Astrocyte (in vitro differentiated cells and primary cell): ENCODE data around the gene NEK6. TPM values are rescaled to one million over a fixed set of nuclear protein-coding genes. Genes with fewer than 3 reads are reported as not detected.
A peak's percentile ranks its signal among the peaks of the same experiment; 100 is the strongest.

Experiments
- DNase-seq: peaks from one replicate; pipeline ENCODE4 v3.0.0-alpha.2; 2010; ENCODE audit warnings: low read depth
- FAIRE-seq: peaks from 2 replicates; lab custom pipeline; 2011; peaks lifted over from hg19 to GRCh38; lab: Jason Lieb, UNC
- H2AFZ ChIP-seq: 2 replicates; pipeline ENCODE4 v1.6.0; 2012; ENCODE audit warnings: low read depth, low read length, inconsistent platforms
- H3K27ac ChIP-seq: 2 replicates; pipeline ENCODE4 v1.5.1; 2011; ENCODE audit warnings: low read depth, low read length, inconsistent platforms
- H3K27me3 ChIP-seq: 2 replicates; pipeline ENCODE4 v1.6.0; 2011; ENCODE audit warnings: low read length, inconsistent platforms; ENCODE audit not compliant: insufficient read depth
- H3K36me3 ChIP-seq: 2 replicates; pipeline ENCODE4 v1.5.1; 2011; ENCODE audit warnings: low read length, inconsistent platforms; ENCODE audit not compliant: insufficient read depth
- H3K4me1 ChIP-seq: 2 replicates; pipeline ENCODE4 v1.5.1; 2011; ENCODE audit warnings: low read length, inconsistent platforms; ENCODE audit not compliant: insufficient read depth
- H3K4me2 ChIP-seq: 2 replicates; pipeline ENCODE4 v1.6.0; 2012; ENCODE audit warnings: low read length, inconsistent platforms
- H3K4me3 ChIP-seq: 2 replicates; pipeline ENCODE4 v1.5.1; 2011; ENCODE audit warnings: low read depth, mild to moderate bottlenecking, low read length, inconsistent platforms; ENCODE audit not compliant: insufficient read depth
- H3K79me2 ChIP-seq: 2 replicates; pipeline ENCODE4 v1.6.0; 2012; ENCODE audit warnings: mild to moderate bottlenecking, low read length, inconsistent platforms; ENCODE audit not compliant: insufficient read depth
- H3K9ac ChIP-seq: 2 replicates; pipeline ENCODE4 v1.6.0; 2012; ENCODE audit warnings: mild to moderate bottlenecking, low read length, inconsistent platforms
- H3K9me3 ChIP-seq: 2 replicates; pipeline ENCODE4 v1.5.1; 2012; ENCODE audit warnings: low read depth, mild to moderate bottlenecking, low read length, inconsistent platforms; ENCODE audit not compliant: insufficient read depth
- H4K20me1 ChIP-seq: 2 replicates; pipeline ENCODE4 v1.6.0; 2012; ENCODE audit warnings: low read length, inconsistent platforms; ENCODE audit not compliant: insufficient read depth
- H3K27ac Mint-ChIP-seq: one replicate; pipeline ENCODE4 v1.8.0; 2021; ENCODE audit warnings: mild to moderate bottlenecking, mixed read lengths; ENCODE audit not compliant: unreplicated experiment
- H3K27me3 Mint-ChIP-seq: one replicate; pipeline ENCODE4 v1.8.0; 2021; ENCODE audit warnings: low read depth, mixed read lengths; ENCODE audit not compliant: unreplicated experiment
- H3K36me3 Mint-ChIP-seq: one replicate; pipeline ENCODE4 v1.8.0; 2021; ENCODE audit warnings: low read depth, mixed read lengths; ENCODE audit not compliant: unreplicated experiment
- H3K4me1 Mint-ChIP-seq: one replicate; pipeline ENCODE4 v1.8.0; 2021; ENCODE audit warnings: low read depth, mixed read lengths; ENCODE audit not compliant: unreplicated experiment
- H3K4me3 Mint-ChIP-seq: one replicate; pipeline ENCODE4 v1.8.0; 2021; ENCODE audit warnings: mild to moderate bottlenecking, moderate library complexity, mixed read lengths; ENCODE audit not compliant: unreplicated experiment
- H3K9me3 Mint-ChIP-seq: one replicate; pipeline ENCODE4 v1.8.0; 2021; ENCODE audit warnings: mild to moderate bottlenecking, mixed read lengths; ENCODE audit not compliant: unreplicated experiment
- EZH2 ChIP-seq: IDR thresholded peaks from 2 replicates; pipeline ENCODE4 v1.6.1; 2012; ENCODE audit warnings: mild to moderate bottlenecking, low read length, inconsistent platforms; ENCODE audit not compliant: insufficient read depth
- total RNA-seq: library from RNA; stranded (reverse); gene quantifications from 2 replicates; pipeline ENCODE4 v1.2.1, GENCODE V29; 2021
- TF ChIP-seq, protein P1 (sequence below): IDR thresholded peaks from 2 replicates; pipeline ENCODE4 v1.5.1; 2011; ENCODE audit warnings: low read depth, mild to moderate bottlenecking, inconsistent platforms, low read length, moderate library complexity; ENCODE audit not compliant: insufficient read depth

The NEK6 gene
- total RNA-seq, 1 donor from 2014 or later, result 76.8 TPM

DNA sequence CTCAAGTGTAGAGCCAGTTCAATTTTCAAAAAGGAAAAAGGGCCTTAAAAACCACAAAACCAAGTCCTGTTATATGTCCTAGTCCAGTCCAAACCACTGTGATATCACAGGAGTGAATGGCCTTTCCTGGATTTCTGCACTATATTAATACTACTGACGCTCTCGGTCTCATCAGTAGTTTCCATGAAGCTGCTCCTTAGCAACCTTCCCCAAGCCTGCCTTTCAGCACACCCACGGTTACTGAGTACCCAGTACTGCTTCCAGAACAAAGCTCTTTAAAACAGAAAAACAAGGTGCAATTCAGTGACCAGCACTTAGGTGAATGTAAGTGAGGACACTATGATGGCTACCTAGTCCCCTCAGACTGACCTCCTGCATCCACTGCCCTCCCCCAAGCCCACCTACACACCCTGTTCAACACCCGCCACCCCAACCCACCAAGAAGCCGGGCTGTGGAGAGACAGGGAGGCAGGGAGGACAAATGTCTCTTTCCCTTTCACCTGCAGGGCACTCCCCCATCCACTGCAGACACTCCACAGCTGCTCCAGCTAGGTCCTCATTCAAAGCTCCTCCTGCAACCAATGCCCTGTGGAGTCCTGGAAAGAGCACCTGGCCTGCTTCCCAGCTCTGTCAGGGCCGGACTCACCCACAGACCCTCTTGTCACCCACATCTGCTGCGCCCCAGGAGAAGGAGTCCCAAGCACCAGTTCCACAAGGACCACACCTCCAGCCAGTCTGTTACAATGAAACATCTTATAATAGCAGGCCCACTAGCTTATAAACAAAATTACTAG is 131.6 kb downstream of the NEK6 start:
- peaks cover 3% of the 10 kb centered on the region for H3K36me3 Mint-ChIP-seq
- DNase-seq (no peak), FAIRE-seq (no peak)
- H3K27ac ChIP-seq, result no peak overlapping the region
- TF ChIP-seq, protein P1, sequence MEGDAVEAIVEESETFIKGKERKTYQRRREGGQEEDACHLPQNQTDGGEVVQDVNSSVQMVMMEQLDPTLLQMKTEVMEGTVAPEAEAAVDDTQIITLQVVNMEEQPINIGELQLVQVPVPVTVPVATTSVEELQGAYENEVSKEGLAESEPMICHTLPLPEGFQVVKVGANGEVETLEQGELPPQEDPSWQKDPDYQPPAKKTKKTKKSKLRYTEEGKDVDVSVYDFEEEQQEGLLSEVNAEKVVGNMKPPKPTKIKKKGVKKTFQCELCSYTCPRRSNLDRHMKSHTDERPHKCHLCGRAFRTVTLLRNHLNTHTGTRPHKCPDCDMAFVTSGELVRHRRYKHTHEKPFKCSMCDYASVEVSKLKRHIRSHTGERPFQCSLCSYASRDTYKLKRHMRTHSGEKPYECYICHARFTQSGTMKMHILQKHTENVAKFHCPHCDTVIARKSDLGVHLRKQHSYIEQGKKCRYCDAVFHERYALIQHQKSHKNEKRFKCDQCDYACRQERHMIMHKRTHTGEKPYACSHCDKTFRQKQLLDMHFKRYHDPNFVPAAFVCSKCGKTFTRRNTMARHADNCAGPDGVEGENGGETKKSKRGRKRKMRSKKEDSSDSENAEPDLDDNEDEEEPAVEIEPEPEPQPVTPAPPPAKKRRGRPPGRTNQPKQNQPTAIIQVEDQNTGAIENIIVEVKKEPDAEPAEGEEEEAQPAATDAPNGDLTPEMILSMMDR, result no peak
- TF ChIP-seq EZH2, result no peak
- peak overlapping the region; percentile 53 for H3K27ac Mint-ChIP-seq
- H3K36me3 ChIP-seq, result peaks cover 10% of the 10 kb centered on the region
- no peaks in the 10 kb centered on the region for H3K27me3 ChIP-seq
- H2AFZ ChIP-seq, result no peak overlapping the region
- peaks cover 89% of the 10 kb centered on the region for H3K79me2 ChIP-seq
- no peak overlapping the region for H3K4me2 ChIP-seq
- H3K4me3 Mint-ChIP-seq, result peak overlapping the region; percentile 57
- H3K9me3 ChIP-seq, result no peaks in the 10 kb centered on the region
- peaks cover 39% of the 10 kb centered on the region for H3K4me1 ChIP-seq
- peaks cover 63% of the 10 kb centered on the region for H3K4me1 Mint-ChIP-seq
- no peaks in the 10 kb centered on the region for H3K27me3 Mint-ChIP-seq
- H4K20me1 ChIP-seq, result peaks cover 99% of the 10 kb centered on the region
- no peak overlapping the region for H3K9ac ChIP-seq
- no peak overlapping the region for H3K4me3 ChIP-seq
- H3K9me3 Mint-ChIP-seq, result no peaks in the 10 kb centered on the region

DNA sequence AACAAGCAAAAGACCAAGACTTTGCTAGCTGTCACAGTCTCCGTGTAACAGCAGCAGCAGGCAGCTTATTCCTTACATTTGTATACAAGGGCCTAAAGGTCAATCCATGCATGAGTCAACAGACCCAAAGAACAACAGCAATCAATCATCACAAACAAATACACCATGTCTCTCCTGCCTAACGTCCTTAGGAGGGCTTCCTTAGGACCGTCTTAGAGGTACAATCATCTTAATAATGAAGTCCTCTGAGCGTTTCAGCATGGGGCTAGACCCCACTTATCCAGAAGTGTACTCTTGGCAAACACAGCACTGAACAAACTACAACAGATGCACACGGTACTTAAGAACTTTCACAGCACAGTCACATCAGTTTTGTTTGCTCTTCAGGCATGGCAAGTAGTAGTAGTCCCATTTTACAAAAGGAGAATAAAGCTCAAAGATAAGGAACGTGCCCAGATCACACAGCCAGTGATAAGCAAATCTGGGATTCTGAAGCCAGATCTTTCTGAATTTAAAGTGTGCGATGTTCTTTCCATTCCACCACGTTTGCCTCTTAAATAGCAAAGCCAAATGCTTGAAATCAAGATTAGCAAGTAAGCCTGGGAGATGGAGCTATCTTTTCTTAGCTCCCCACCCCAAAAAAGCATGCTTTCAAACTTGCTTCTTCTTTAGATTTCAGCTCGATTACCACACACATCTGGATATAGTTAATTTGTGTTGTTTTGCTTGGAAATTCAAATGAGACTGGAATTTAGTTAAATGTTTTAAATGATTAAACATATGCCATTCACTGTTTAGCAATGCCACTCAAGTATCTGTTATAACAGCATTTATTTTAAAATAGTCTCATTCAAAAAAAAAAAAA is 133.3 kb downstream of the NEK6 start:
- no peaks in the 10 kb centered on the region for H3K27me3 ChIP-seq
- peaks cover 96% of the 10 kb centered on the region for H4K20me1 ChIP-seq
- FAIRE-seq (peak; percentile 26), DNase-seq (peak; percentile 24)
- Mint-ChIP-seq H3K36me3 (peaks cover 3% of the 10 kb centered on the region), H3K9me3 (no peaks in the 10 kb centered on the region), H3K27me3 (no peaks in the 10 kb centered on the region), H3K4me1 (peaks cover 70% of the 10 kb centered on the region), H3K4me3 (no peak overlapping the region), H3K27ac (no peak overlapping the region)
- TF ChIP-seq, protein P1, result no peak
- TF ChIP-seq EZH2, result no peak
- peaks cover 42% of the 10 kb centered on the region for H3K4me1 ChIP-seq
- no peak overlapping the region for H3K4me3 ChIP-seq
- peaks cover 7% of the 10 kb centered on the region for H3K36me3 ChIP-seq
- no peak overlapping the region for H2AFZ ChIP-seq
- H3K27ac ChIP-seq, result no peak overlapping the region
- H3K9me3 ChIP-seq, result no peaks in the 10 kb centered on the region
- H3K79me2 ChIP-seq, result peaks cover 89% of the 10 kb centered on the region
- H3K4me2 ChIP-seq, result peak overlapping the region; percentile 54
- H3K9ac ChIP-seq, result peak overlapping the region; percentile 8
